CD14-positive monocyte (primary cell): Measurements from ENCODE around the gene SPAG9. TPM values are rescaled to one million over a fixed set of nuclear protein-coding genes. Genes with fewer than 3 reads are reported as not detected.
"Not testable (repeated sequence)": the region's sequence is repeated elsewhere in the genome, so short reads cannot be mapped to it uniquely, and the experiment has no call there.

Experiments used
- DNase-seq, 3 donors: peaks; one replicate each; pipeline ENCODE4 v3.0.0-alpha.2; 2011 to 2022
- H2AFZ ChIP-seq: 2 replicates; pipeline ENCODE4 v1.6.0; 2012; ENCODE audit warnings: mild to moderate bottlenecking, low read depth, low read length, inconsistent platforms; ENCODE audit not compliant: insufficient read depth, poor library complexity, severe bottlenecking
- H3K27ac ChIP-seq, 2 donors: 1 replicate in 1 of 2; 2 replicates in 1 of 2; pipeline ENCODE4 v1.5.1; 2012 to 2013; ENCODE audit warnings: low read length in 2 of 2, control low read depth in 1 of 2, inconsistent platforms in 1 of 2, low read depth in 1 of 2, mild to moderate bottlenecking in 1 of 2
- H3K27me3 ChIP-seq, 2 donors: one replicate each; pipeline versions ENCODE4 v1.6.0 to v1.6.1; 2011 to 2013; ENCODE audit warnings: low read length in 2 of 2; ENCODE audit not compliant: control insufficient read depth in 2 of 2, insufficient read depth in 2 of 2
- H3K36me3 ChIP-seq, 2 donors: replicated peaks in 1 of 2; 1 replicate in 1 of 2; 2 replicates in 1 of 2; pipeline versions ENCODE4 v1.5.1 to v1.6.1; 2012 to 2013; ENCODE audit warnings: low read length in 2 of 2, control low read depth in 1 of 2, inconsistent platforms in 1 of 2, mild to moderate bottlenecking in 1 of 2; ENCODE audit not compliant: insufficient read depth in 2 of 2, control insufficient read depth in 1 of 2
- H3K4me1 ChIP-seq, 2 donors: 1 replicate in 1 of 2; 2 replicates in 1 of 2; pipeline versions ENCODE4 v1.5.1 to v1.6.1; 2012 to 2013; ENCODE audit warnings: low read length in 2 of 2, control low read depth in 1 of 2, inconsistent platforms in 1 of 2, mild to moderate bottlenecking in 1 of 2, moderate library complexity in 1 of 2; ENCODE audit not compliant: insufficient read depth in 2 of 2, control insufficient read depth in 1 of 2
- H3K4me2 ChIP-seq: replicated peaks from 2 replicates; pipeline ENCODE3; 2012; ENCODE audit warnings: low read length, moderate library complexity, mild to moderate bottlenecking; ENCODE audit not compliant: poor library complexity, severe bottlenecking; ENCODE audit errors: extremely low read depth
- H3K4me3 ChIP-seq, 3 experiments: fragments of 200-600 bp in 1 of 3; sonication (generic) in 1 of 3; replicated peaks in 1 of 3; 1 replicate in 2 of 3; 2 replicates in 1 of 3; pipeline ENCODE4 v1.5.1; 2011 to 2013; ENCODE audit warnings: low read length in 3 of 3, mild to moderate bottlenecking in 3 of 3, control low read depth in 2 of 3, low read depth in 2 of 3, inconsistent platforms in 1 of 3, moderate library complexity in 1 of 3
- H3K79me2 ChIP-seq: 2 replicates; pipeline ENCODE4 v1.6.0; 2012; ENCODE audit warnings: mild to moderate bottlenecking, control low read depth, inconsistent platforms, low read length, moderate library complexity; ENCODE audit not compliant: insufficient read depth
- H3K9ac ChIP-seq: 2 replicates; pipeline ENCODE4 v1.6.0; 2017; ENCODE audit warnings: low read length, mild to moderate bottlenecking; ENCODE audit not compliant: insufficient read depth, poor library complexity, severe bottlenecking
- H3K9me3 ChIP-seq, 2 donors: replicated peaks in 1 of 2; 1 replicate in 1 of 2; 2 replicates in 1 of 2; pipeline versions ENCODE4 v1.5.1 to v1.6.1; 2012 to 2013; ENCODE audit warnings: low read length in 2 of 2, control low read depth in 1 of 2; ENCODE audit not compliant: control insufficient read depth in 1 of 2, insufficient read depth in 1 of 2
- H4K20me1 ChIP-seq: 2 replicates; pipeline ENCODE4 v1.6.0; 2012; ENCODE audit warnings: mild to moderate bottlenecking, low read length, control low read depth, moderate library complexity; ENCODE audit not compliant: insufficient read depth
- H3K27ac Mint-ChIP-seq, 7 donors: one replicate each; pipeline ENCODE4 v1.8.0; 2020; ENCODE audit warnings: mild to moderate bottlenecking in 7 of 7, mixed read lengths in 7 of 7, moderate library complexity in 6 of 7, inconsistent platforms in 2 of 7
- H3K27me3 Mint-ChIP-seq, 3 donors: one replicate each; pipeline ENCODE4 v1.8.0; 2021 to 2022; ENCODE audit warnings: low read depth in 3 of 3, mild to moderate bottlenecking in 3 of 3, mixed read lengths in 3 of 3, moderate library complexity in 3 of 3, inconsistent platforms in 1 of 3
- H3K36me3 Mint-ChIP-seq, 2 donors: one replicate each; pipeline ENCODE4 v1.8.0; 2020; ENCODE audit warnings: mixed read lengths in 2 of 2, inconsistent platforms in 1 of 2, mild to moderate bottlenecking in 1 of 2
- H3K4me1 Mint-ChIP-seq: one replicate; pipeline ENCODE4 v1.8.0; 2020; ENCODE audit warnings: mild to moderate bottlenecking, mixed read lengths
- H3K4me3 Mint-ChIP-seq, 2 donors: one replicate each; pipeline ENCODE4 v1.8.0; 2020; ENCODE audit warnings: mild to moderate bottlenecking in 2 of 2, mixed read lengths in 2 of 2, moderate library complexity in 1 of 2
- H3K9me3 Mint-ChIP-seq, 7 donors: one replicate each; pipeline ENCODE4 v1.8.0; 2020 to 2022; ENCODE audit warnings: mixed read lengths in 7 of 7, mild to moderate bottlenecking in 6 of 7, moderate library complexity in 6 of 7, inconsistent platforms in 2 of 7
- WGBS: methylation state at CpG from one replicate; pipeline ENCODE4 v1.1.5; 2013; ENCODE audit warnings: missing lambda C conversion rate; ENCODE audit not compliant: insufficient coverage; 5-methylcytosine and 5-hydroxymethylcytosine counted together
- intact Hi-C, 2 donors: fragments of 100-400 bp; cut with micrococcal nuclease; formaldehyde crosslinking; loops; one replicate each; pipeline versions ENCODE4 v1.15.0 to v1.15.1; 2023
- polyA plus RNA-seq, 3 donors: library from polyadenylated mRNA; depleted of rRNA in 1 of 3; unstranded in 2 of 3; stranded (reverse) in 1 of 3; fragments of 300-500 nt in 2 of 3; fragments of >200 nt in 1 of 3; fragmentation: Illumina TruSeq in 2 of 3; gene quantifications; 1 replicate in 2 of 3; 2 replicates in 1 of 3; pipeline ENCODE4 v1.2.3, GENCODE V29; 2012 to 2021
- TF ChIP-seq, protein P1 (sequence below): fragments of 200-600 bp; IDR thresholded peaks from one replicate; pipeline ENCODE4 v1.8.0; 2022; ENCODE audit warnings: antibody characterized with exemption, mild to moderate bottlenecking

The SPAG9 gene
- polyA plus RNA-seq, 3 donors, result 4.9 to 33.1 (median 8.5) TPM

- Histone ChIP-seq H3K9me3 (no peaks in the 10 kb centered on the region), H3K9ac (no peak overlapping the region), H3K4me2 (no peak overlapping the region), H3K27me3 (no peaks in the 10 kb centered on the region), H2AFZ (no peak overlapping the region), H3K4me3 (no peak overlapping the region), H3K4me1 (peaks cover 0 to 7% of the 10 kb centered on the region in 2 donors), H3K27ac (no peak overlapping the region), H4K20me1 (no peaks in the 10 kb centered on the region), H3K36me3 (no peaks in the 10 kb centered on the region), H3K79me2 (no peaks in the 10 kb centered on the region)
- H3K36me3 Mint-ChIP-seq, result no peaks in the 10 kb centered on the region
- H3K4me3 Mint-ChIP-seq, result no peak overlapping the region
- H3K27ac Mint-ChIP-seq, result peak overlapping the region in 4 of 7 donors; percentile 13 to 48 (median 46)
- H3K9me3 Mint-ChIP-seq, result peaks cover 0 to 4% (median 0%) of the 10 kb centered on the region in 7 donors
- WGBS, result 40% methylated on average over 1 of the region's 3 CpGs
- intact Hi-C loops, result no loop called here
- peaks cover 1 to 5% (median 2%) of the 10 kb centered on the region in 3 donors for H3K27me3 Mint-ChIP-seq
- TF ChIP-seq, protein P1, sequence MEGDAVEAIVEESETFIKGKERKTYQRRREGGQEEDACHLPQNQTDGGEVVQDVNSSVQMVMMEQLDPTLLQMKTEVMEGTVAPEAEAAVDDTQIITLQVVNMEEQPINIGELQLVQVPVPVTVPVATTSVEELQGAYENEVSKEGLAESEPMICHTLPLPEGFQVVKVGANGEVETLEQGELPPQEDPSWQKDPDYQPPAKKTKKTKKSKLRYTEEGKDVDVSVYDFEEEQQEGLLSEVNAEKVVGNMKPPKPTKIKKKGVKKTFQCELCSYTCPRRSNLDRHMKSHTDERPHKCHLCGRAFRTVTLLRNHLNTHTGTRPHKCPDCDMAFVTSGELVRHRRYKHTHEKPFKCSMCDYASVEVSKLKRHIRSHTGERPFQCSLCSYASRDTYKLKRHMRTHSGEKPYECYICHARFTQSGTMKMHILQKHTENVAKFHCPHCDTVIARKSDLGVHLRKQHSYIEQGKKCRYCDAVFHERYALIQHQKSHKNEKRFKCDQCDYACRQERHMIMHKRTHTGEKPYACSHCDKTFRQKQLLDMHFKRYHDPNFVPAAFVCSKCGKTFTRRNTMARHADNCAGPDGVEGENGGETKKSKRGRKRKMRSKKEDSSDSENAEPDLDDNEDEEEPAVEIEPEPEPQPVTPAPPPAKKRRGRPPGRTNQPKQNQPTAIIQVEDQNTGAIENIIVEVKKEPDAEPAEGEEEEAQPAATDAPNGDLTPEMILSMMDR, result no peak
- DNase-seq, result peak; percentile 60 to 77 (median 76)
- H3K4me1 Mint-ChIP-seq, result peaks cover 12% of the 10 kb centered on the region
Measured at GRCh38 chr17:51128076-51128475, 7.4 kb upstream of the SPAG9 start.

DNA sequence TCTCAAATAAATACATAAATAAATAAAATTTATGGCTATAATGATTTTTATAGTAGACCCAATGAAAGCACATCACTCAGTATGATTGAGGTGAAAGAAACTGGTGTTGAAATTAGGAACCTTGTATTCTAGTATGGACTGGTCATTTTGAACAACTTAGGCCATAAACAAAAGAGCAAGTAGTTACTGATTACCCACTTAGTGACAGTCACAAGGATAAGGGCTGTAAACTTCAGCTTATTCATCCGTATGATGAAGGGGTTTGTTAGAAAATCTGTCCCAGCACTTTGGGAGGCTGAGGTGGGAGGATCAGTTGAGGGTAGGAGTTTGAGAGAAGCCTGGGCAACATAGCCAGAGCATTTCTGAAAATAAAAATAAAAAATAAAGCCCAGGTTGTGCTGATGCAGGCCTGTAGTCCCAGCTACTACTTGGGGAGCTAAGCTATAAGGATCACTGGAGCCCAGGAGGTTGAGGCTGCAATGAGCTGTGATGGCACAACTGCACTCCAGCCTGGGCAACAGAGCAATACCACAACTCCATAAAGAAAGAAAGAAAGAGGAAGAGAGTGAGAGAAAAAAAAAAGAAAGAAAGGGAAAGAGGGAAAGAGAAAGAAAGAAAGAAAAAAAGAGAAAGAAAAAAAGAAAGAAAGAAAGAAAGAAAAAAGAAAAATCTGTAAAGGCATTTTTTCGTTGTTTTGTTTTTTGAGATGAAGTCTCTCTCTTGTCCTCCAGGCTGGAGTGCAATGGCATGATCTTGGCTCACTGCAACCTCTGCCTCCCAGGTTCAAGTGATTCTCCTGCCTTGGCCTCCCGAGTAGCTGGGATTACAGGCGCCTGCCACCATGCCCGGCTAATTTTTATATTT, 4.2 kb upstream of the SPAG9 start:
- Mint-ChIP-seq H3K4me3 (no peak overlapping the region), H3K9me3 (peaks cover 0 to 4% (median 0%) of the 10 kb centered on the region in 7 donors), H3K36me3 (no peaks in the 10 kb centered on the region), H3K27ac (peak overlapping the region in 3 of 7 donors; percentile 15 to 32 (median 23)), H3K4me1 (peaks cover 27% of the 10 kb centered on the region), H3K27me3 (peaks cover 1 to 2% (median 1%) of the 10 kb centered on the region in 3 donors)
- Histone ChIP-seq H3K9ac (no peak overlapping the region), H2AFZ (no peak overlapping the region), H3K4me3 (no peak overlapping the region), H3K27me3 (no peaks in the 10 kb centered on the region), H3K9me3 (no peaks in the 10 kb centered on the region), H4K20me1 (peaks cover 3% of the 10 kb centered on the region), H3K36me3 (no peaks in the 10 kb centered on the region), H3K79me2 (peaks cover 7% of the 10 kb centered on the region), H3K4me1 (peaks cover 12 to 16% of the 10 kb centered on the region in 2 donors), H3K27ac (no peak overlapping the region), H3K4me2 (no peak overlapping the region)
- TF ChIP-seq, protein P1, result no peak
- WGBS, result 90% methylated on average over 2 of the region's 5 CpGs
- intact Hi-C loops, result loop anchor here (5.0 kb wide), 2 partner anchors 38 to 137 kb away; partner anchors contain the start of genes MBTD1 (in 1 of the 2) and UTP18 (in 1 of the 2)
- no peak for DNase-seq

GRCh38 chr17:51122473-51123115, 1.9 kb upstream of the SPAG9 start:
- H3K9me3 ChIP-seq, H3K36me3 Mint-ChIP-seq, H3K36me3 ChIP-seq, H3K9me3 Mint-ChIP-seq, H2AFZ ChIP-seq, H3K27me3 Mint-ChIP-seq, H3K27me3 ChIP-seq: not testable (repeated sequence)
- peak overlapping the region; percentile 78 for H3K4me2 ChIP-seq
- peaks cover 30% of the 10 kb centered on the region for H3K79me2 ChIP-seq
- H4K20me1 ChIP-seq, result peaks cover 26% of the 10 kb centered on the region
- peak overlapping the region in 1 of 3 experiments; percentile 76 for H3K4me3 ChIP-seq
- H3K27ac Mint-ChIP-seq, result peak overlapping the region; percentile 100
- peak overlapping the region; percentile 99 to 100 for H3K27ac ChIP-seq
- no CpG with 5 or more reads among the region's 10 CpGs for WGBS
- H3K9ac ChIP-seq, result peak overlapping the region; percentile 99
- intact Hi-C loops, result loop anchor here (5.0 kb wide), 2 partner anchors 35 to 140 kb away; partner anchors contain the start of genes MBTD1 (in 1 of the 2) and UTP18 (in 1 of the 2)
- peak; percentile 16 to 33 (median 21) for DNase-seq
- H3K4me3 Mint-ChIP-seq, result peak overlapping the region in 1 of 2 donors; percentile 95
- H3K4me1 ChIP-seq, result peaks cover 28 to 29% of the 10 kb centered on the region in 2 donors
- H3K4me1 Mint-ChIP-seq, result peaks cover 37% of the 10 kb centered on the region
